Testis (tissue), 5 donors: Measurements from ENCODE around the gene KRTAP4-2. TPM values are rescaled to one million over a fixed set of nuclear protein-coding genes. Genes with fewer than 3 reads are reported as not detected.
"Not testable (repeated sequence)": the region's sequence is repeated elsewhere in the genome, so short reads cannot be mapped to it uniquely, and the experiment has no call there.

Source experiments
- DNase-seq: peaks from one replicate; pipeline ENCODE4 v3.0.0-alpha.2; 2019
- H3K27ac ChIP-seq, 2 donors: fragments of 200-600 bp; sonication (generic); one replicate each; pipeline ENCODE4 v1.5.1; 2019
- H3K27me3 ChIP-seq: fragments of 200-600 bp; sonication (generic); one replicate; pipeline ENCODE4 v1.5.1; 2019
- H3K36me3 ChIP-seq: fragments of 200-600 bp; sonication (generic); one replicate; pipeline ENCODE4 v1.5.1; 2017; ENCODE audit warnings: low read depth; ENCODE audit errors: missing control alignments
- H3K4me1 ChIP-seq: fragments of 200-600 bp; sonication (generic); one replicate; pipeline ENCODE4 v1.5.1; 2019
- H3K4me3 ChIP-seq, 2 donors: fragments of 200-600 bp; sonication (generic); one replicate each; pipeline ENCODE4 v1.5.1; 2017 to 2019
- H3K9me3 ChIP-seq: fragments of 200-600 bp; sonication (generic); one replicate; pipeline ENCODE4 v1.5.1; 2017
- CTCF ChIP-seq, 3 experiments: fragments of 450-650 bp in 2 of 3; fragments of 200-600 bp in 1 of 3; sonication (generic) in 1 of 3; IDR thresholded peaks; one replicate each; pipeline ENCODE4 v1.5.1; 2016 to 2019; ENCODE audit warnings: antibody characterized with exemption in 3 of 3, mild to moderate bottlenecking in 2 of 3, moderate library complexity in 1 of 3
- POLR2A ChIP-seq: fragments of 450-650 bp; IDR thresholded peaks from one replicate; pipeline ENCODE4 v1.6.1; 2017; ENCODE audit warnings: antibody characterized with exemption, mild to moderate bottlenecking, moderate library complexity
- WGBS, 2 donors: methylation state at CpG; one replicate each; pipeline ENCODE4 v1.1.5; 2018; 5-methylcytosine and 5-hydroxymethylcytosine counted together
- intact Hi-C: fragments of 100-400 bp; cut with DNase I; formaldehyde crosslinking; loops from one replicate; pipeline ENCODE4 v1.15.1; 2023; ENCODE audit warnings: low total_unique reads
- long read RNA-seq, 2 donors: transcript quantifications; one replicate each; lab custom pipeline, GENCODE V29; 2026
- polyA plus RNA-seq: library from polyadenylated mRNA; stranded (reverse); fragments of 350-450 nt; fragmentation: Illumina TruSeq; extraction: RNeasy Lipid Tissue Mini Kit (QIAGEN cat#74804); gene quantifications from one replicate; pipeline ENCODE4 v1.2.3, GENCODE V29; 2014; ENCODE audit warnings: low read depth, low replicate concordance; ENCODE audit not compliant: insufficient read depth
- total RNA-seq, 2 donors: library from RNA; depleted of rRNA; stranded (reverse); fragments of >200 nt; gene quantifications; one replicate each; pipeline ENCODE4 v1.2.3, GENCODE V29; 2016

The KRTAP4-2 gene
- total RNA-seq: not detected
- not detected for polyA plus RNA-seq
- long read RNA-seq, donor 1: 0 reads
- long read RNA-seq, donor 2: 0 reads

- Histone ChIP-seq H3K36me3 (no peaks in the 10 kb centered on the region), H3K9me3 (no peaks in the 10 kb centered on the region), H3K4me3 (no peak within 1 kb of the TSS), H3K4me1 (no peaks in the 10 kb centered on the region), H3K27ac (no peak within 1 kb of the TSS), H3K27me3 (no peaks in the 10 kb centered on the region)
- intact Hi-C loops: no loop called here
- 87 to 97% methylated on average over 3 to 6 of the region's 7 CpGs for WGBS, 2 donors
- TF ChIP-seq CTCF (IDR thresholded peaks at IDR 0.05) (no peak), POLR2A (no peak)
- no peak for DNase-seq
Measured at GRCh38 chr17:41177727-41178271, at the start of gene KRTAP4-2. Gene KRTAP4-2 (minus strand): TSS chr17:41178221. CDS start chr17:41178164, 57 bp downstream.

GRCh38 chr17:41226598-41227095, 48.6 kb upstream of the KRTAP4-2 start, which contains the start of gene KRTAP9-2:
Gene KRTAP9-2 (plus strand): TSS chr17:41226648. CDS start chr17:41226655, 7 bp downstream.
- intact Hi-C loops, H3K27ac ChIP-seq, H3K36me3 ChIP-seq, H3K4me3 ChIP-seq, H3K27me3 ChIP-seq, H3K4me1 ChIP-seq, DNase-seq, H3K9me3 ChIP-seq: not testable (repeated sequence)
- WGBS, 2 donors: 75% methylated on average over 3 of the region's 4 CpGs; no CpG with 5 or more reads in 1 of the 2 donors

GRCh38 chr17:41226051-41226450, 48.0 kb upstream of the KRTAP4-2 start:
- H3K4me3 ChIP-seq: no peak overlapping the region
- DNase-seq: no peak

GRCh38 chr17:41223821-41224220, 45.8 kb upstream of the KRTAP4-2 start:
- 67 to 72% methylated on average over 2 of the region's 2 CpGs for WGBS, 2 donors
- TF ChIP-seq CTCF (IDR thresholded peaks at IDR 0.05) (no peak), POLR2A (no peak)
- H3K27me3 ChIP-seq: no peaks in the 10 kb centered on the region

More at GRCh38 chr17:41226051-41226450, 48.0 kb upstream of the KRTAP4-2 start:
- H3K4me1 ChIP-seq: no peaks in the 10 kb centered on the region
- intact Hi-C loops: no loop called here
- TF ChIP-seq CTCF (IDR thresholded peaks at IDR 0.05) (no peak), POLR2A (no peak)
- no peaks in the 10 kb centered on the region for H3K27me3 ChIP-seq
- no peaks in the 10 kb centered on the region for H3K36me3 ChIP-seq
- 56 to 79% methylated on average over 6 of the region's 6 CpGs for WGBS, 2 donors
- H3K9me3 ChIP-seq: no peaks in the 10 kb centered on the region
- H3K27ac ChIP-seq: no peak overlapping the region

GRCh38 chr17:41215681-41216080, 37.7 kb upstream of the KRTAP4-2 start:
- WGBS, 2 donors: 73 to 92% methylated on average over 1 of the region's 1 CpG
- no peaks in the 10 kb centered on the region for H3K4me1 ChIP-seq
- no peaks in the 10 kb centered on the region for H3K36me3 ChIP-seq
- H3K4me3 ChIP-seq: no peak overlapping the region
- no peak overlapping the region for H3K27ac ChIP-seq
- intact Hi-C loops: no loop called here
- DNase-seq: no peak
- H3K27me3 ChIP-seq: no peaks in the 10 kb centered on the region
- H3K9me3 ChIP-seq: no peaks in the 10 kb centered on the region
- TF ChIP-seq CTCF (IDR thresholded peaks at IDR 0.05): no peak
- no peak for TF ChIP-seq POLR2A

More at GRCh38 chr17:41223821-41224220, 45.8 kb upstream of the KRTAP4-2 start:
- no peaks in the 10 kb centered on the region for H3K9me3 ChIP-seq
- H3K36me3 ChIP-seq: no peaks in the 10 kb centered on the region
- H3K27ac ChIP-seq: no peak overlapping the region
- intact Hi-C loops: no loop called here
- DNase-seq: no peak
- no peak overlapping the region for H3K4me3 ChIP-seq
- no peaks in the 10 kb centered on the region for H3K4me1 ChIP-seq
